ENCODE data around the gene PSMD12.
"Not testable (repeated sequence)": the region's sequence is repeated elsewhere in the genome, so short reads cannot be mapped to it uniquely, and the experiment has no call there.

The PSMD12 gene

DNA sequence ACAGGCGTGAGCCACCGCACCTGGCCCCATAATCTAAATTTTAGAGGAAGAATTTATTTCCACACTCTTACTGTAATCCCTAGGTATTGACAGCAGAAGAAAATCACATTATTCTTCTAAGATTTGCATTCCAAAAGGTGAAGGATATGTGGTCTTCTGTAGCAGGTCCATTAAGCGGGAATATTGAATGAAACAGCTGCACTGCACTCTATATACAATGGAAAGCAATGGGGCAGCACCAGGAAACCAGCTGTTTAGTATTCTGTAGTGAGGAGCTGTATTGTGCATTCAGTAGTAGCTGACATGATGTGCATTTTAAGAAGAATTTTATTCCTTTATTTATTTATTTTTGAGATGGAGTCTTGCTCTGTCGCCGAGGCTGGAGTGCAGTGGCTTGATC is 49.6 kb downstream of the PSMD12 start:
- FAIRE-seq: no peak

DNA sequence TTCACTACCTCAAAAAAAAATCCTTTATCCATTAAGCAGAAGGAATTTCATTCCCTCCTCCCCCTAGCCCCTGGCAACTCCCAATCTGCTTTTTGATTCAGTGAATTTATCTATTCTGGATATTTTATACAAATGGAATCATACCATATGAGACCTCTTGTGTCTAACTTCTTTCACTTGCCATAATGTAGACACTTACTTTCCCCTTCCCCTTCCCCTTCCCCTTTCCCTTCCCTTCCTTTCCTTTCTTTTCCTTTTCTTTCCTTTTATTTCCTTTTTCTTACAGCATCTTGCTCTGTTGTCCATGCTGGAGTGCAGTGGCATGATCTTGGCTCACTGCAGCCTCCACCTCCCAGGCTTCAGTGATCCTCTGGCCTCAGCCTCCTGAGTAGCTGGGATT is 50.5 kb downstream of the PSMD12 start:
- FAIRE-seq: no peak
- DNase-seq (ENCODE audit: insufficient read length, low spot score): no peak

More for the DNA sequence above, 49.6 kb downstream of the PSMD12 start:
- DNase-seq (ENCODE audit: insufficient read length, low spot score): no peak

DNA sequence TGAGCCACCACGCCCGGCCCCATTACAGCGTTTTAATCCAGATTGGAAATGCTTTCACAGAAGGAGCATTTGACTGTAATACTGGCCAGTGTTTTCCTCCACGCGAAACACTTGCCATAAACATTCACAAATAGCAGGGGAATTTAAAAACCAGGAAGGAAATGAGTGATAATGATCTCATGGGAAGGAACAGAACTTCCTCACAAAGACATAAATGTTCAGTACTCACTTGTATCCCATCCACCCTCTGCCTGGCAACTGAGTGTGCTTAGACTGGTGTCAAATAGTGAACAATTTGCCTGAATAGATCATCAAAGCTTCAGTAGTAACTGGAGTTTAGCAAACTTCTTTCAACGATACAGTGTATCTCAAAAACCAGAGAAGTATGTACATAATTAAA is 54.1 kb downstream of the PSMD12 start:
- FAIRE-seq (no peak), DNase-seq (ENCODE audit: insufficient read length, low spot score) (no peak)

DNA sequence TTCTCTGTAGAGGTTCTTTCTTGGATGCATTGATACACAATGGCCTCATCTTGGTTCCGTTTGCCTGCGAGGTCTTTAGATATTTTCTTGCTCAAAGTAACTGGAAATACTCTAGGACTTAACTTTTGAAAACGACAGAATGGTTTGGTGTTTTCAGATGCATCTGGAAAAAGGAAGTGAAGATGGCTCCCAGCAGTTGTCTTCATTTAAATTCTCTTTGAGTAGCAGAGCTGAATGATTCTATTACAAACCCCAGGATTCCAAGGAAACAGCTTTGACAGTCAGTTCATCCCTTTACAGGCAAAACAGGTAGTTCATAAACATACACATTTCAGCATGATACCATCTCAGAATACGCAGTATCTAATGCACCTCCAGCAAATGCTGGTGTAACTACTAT is 54.8 kb downstream of the PSMD12 start:
- DNase-seq (ENCODE audit: insufficient read length, low spot score) (no peak), FAIRE-seq (no peak)

DNA sequence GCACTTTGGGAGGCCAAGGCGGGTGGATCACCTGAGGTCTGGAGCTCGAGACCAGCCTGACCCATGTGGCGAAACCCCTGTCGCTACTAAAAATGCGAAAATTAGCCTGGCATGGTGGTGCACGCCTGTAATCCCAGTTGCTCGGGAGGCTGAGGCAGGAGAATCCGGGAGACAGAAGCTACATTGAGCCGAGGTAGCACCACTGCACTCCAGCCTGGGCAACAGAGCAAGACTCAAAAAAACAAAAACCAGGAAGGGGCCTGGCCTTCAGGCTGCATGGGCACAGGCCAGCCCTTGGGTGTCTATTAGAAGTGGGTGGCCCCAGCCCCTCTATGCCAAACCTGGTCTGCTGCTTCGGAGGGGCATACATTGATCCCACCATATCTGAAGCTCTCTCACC is 56.0 kb downstream of the PSMD12 start:
- FAIRE-seq (no peak), DNase-seq (ENCODE audit: insufficient read length, low spot score) (no peak)

GRCh38 chr17:67305446-67306235 is 60.7 kb downstream of the PSMD12 start:
- not testable (repeated sequence) for DNase-seq (ENCODE audit: insufficient read length, low spot score); FAIRE-seq

GRCh38 chr17:67297454-67297960 is 68.9 kb downstream of the PSMD12 start:
- DNase-seq (ENCODE audit: insufficient read length, low spot score) (no peak), FAIRE-seq (no peak)

DNA sequence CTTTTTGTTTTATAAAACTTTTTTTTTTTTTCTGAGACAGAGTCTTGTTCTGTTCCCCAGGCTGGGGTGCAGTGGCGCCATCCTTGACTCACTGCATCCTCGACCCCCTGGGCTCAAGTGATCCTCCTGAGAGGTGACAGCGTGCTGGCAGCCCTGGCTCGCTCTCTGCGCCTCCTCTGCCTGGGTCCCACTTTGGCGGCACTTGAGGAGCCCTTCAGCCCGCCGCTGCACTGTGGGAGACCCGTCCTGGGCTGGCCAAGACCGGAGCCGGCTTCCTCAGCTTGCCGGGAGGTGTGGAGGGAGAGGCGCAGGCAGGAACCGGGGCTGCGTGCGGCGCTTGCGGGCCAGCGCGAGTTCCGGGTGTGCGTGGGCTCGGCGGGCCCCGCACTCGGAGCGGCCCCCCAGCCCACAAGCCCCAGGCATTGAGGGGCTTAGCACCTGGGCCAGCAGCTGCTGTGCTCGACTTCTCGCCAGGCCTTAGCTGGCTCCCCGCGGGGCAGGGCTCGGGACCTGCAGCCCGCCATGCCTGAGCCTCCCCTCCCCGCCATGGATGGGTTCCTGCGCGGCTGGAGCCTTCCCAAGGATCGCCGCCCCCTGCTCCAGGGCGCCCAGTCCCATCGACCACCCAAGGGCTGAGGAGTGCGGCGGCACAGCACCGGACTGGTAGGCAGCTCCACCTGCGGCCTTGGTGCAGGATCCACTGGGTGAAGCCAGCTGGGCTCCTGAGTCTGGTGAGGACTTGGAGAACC is 71.8 kb downstream of the PSMD12 start:
- DNase-seq (ENCODE audit: insufficient read length, low spot score) (no peak), FAIRE-seq (no peak)

GRCh38 chr17:67293251-67294203 is 72.8 kb downstream of the PSMD12 start:
- DNase-seq (ENCODE audit: insufficient read length, low spot score) (peak; percentile 85), FAIRE-seq (peak; percentile 83)

DNA sequence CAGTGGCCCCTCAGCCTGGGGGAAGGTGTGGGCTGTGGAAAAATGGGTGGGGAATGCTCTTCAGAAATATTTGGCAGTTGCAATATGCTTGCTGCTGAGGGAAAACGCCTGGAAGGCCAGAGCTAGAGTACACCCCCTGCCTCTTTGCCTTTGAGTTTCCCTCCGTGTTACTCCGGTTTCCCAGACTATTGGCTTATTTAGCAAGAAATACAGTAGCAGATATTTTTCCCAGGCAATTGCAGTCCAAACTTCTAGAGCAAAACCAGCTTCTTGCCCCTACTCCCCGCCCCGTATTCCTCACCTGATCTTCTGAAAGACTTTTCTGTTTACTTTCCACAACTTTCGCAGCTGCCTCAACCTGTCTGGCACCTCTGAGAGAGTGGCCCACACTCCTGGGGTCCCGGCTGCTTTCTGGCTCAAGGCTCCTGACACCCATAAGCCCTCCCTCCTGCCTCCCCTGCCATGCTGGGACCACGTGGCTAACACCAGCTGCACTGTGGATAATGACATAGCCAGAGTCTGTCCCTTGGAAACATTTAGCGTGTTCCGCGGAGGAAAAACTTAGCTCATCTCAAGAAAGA is 75.6 kb downstream of the PSMD12 start:
- no peak for FAIRE-seq
- no peak for DNase-seq (ENCODE audit: insufficient read length, low spot score)

DNA sequence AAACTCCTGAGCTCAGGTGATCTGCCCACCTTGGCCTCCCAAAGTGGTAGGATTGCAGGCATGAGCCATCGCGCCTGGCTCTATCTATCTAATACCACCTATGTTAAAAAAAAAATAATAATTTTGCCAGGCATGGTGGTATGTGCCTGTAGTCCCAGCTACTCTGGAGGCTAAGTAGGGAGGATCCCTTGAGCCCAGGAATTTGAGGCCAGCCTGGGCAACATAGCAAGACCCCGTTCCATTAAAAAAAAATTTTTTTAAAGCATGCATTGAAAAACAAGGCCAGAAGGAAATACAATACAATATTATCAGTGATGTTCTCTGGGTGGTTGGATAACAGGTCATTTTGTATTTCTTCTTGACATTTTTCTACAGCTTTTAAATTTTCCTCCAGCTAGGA is 76.1 kb downstream of the PSMD12 start:
- FAIRE-seq: no peak

DNA sequence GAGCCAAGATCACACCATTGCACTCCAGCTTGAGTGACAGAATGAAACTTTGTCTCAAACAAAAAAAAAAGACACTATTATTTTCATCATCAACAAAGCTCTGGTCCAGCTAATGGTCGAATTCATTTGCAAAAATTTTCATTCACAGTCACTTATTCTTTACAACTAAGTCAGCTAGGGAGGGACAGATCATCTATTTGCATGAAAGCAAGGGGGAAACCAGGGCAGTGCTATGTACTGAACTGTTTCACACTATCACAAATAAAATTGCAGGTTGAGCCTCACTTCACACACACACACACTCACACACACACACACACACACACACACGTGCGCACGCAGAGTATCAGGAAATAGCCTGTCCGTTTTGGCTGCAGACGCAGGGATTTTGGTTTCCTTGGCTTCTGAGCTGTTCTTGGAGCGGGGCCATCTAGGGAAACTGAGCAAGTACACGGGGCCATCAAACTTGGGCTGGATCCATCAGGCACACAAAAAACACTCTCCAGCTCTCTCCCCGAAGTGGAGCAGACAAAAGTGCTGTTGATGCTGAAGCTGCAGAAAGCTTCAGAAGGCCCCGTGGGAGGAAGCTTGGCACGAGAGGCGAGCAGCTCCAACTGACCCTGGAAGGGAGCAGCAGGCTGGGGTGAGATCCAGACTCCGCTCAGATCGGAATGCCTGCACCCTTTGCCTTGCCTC is 77.0 kb downstream of the PSMD12 start:
- FAIRE-seq: no peak
- no peak for DNase-seq (ENCODE audit: insufficient read length, low spot score)

More for the DNA sequence above, 76.1 kb downstream of the PSMD12 start:
- no peak for DNase-seq (ENCODE audit: insufficient read length, low spot score)

Measured in GM19239 (cell line).